Measurements from ENCODE around the gene GALNTL6. TPM values are rescaled to one million over a fixed set of nuclear protein-coding genes. Genes with fewer than 3 reads are reported as not detected.

The GALNTL6 gene
- polyA plus RNA-seq, 1 donor (not counting 4 experiments of a cell fraction or from before 2014, with no cell fraction given) = not detected

GRCh38 chr4:173076903-173077634, 1263.9 kb downstream of the GALNTL6 start:
- no peak overlapping the region for H3K4me2 ChIP-seq (ENCODE audit: control insufficient read depth, extremely low read depth, insufficient read depth, low read depth, low read length)
- dilution Hi-C loops (cut with MboI; ENCODE audit: extremely low pct_ligation_motif_present, low sequenced_read_pairs) = no loop called here
- H3K36me3 ChIP-seq (ENCODE audit: control insufficient read depth in 2 of 2, extremely low read depth in 1 of 2, insufficient read depth in 2 of 2, low read length in 2 of 2) = no peaks in the 10 kb centered on the region
- H4K20me1 ChIP-seq (ENCODE audit: control insufficient read depth, extremely low read depth, insufficient read depth, low read length) = no peaks in the 10 kb centered on the region
- peaks cover 15% of the 10 kb centered on the region for H3K4me1 ChIP-seq (ENCODE audit: control insufficient read depth, extremely low read depth, insufficient read depth, low read length)
- FAIRE-seq = no peak
- no peaks in the 10 kb centered on the region for H3K79me2 ChIP-seq (ENCODE audit: control insufficient read depth, insufficient read depth, low read length)
- H3K27me3 ChIP-seq (ENCODE audit: control insufficient read depth, extremely low read depth, insufficient read depth, low read length) = no peaks in the 10 kb centered on the region
- no peak overlapping the region for H3K4me3 ChIP-seq (ENCODE audit: control insufficient read depth in 2 of 3, extremely low read depth in 1 of 3, insufficient read depth in 2 of 3, low read depth in 1 of 3, low read length in 3 of 3)
- H2AFZ ChIP-seq (ENCODE audit: control insufficient read depth, low read length) = no peak overlapping the region
- no peaks in the 10 kb centered on the region for H3K9me1 ChIP-seq (ENCODE audit: control insufficient read depth, extremely low read depth, insufficient read depth, low read length)
- no peak overlapping the region for H3K27ac ChIP-seq (ENCODE audit: control insufficient read depth, insufficient read depth, low read length)
- no peaks in the 10 kb centered on the region for H3K9me3 ChIP-seq (ENCODE audit: control insufficient read depth, low read depth, low read length)
- no peak overlapping the region for H3K9ac ChIP-seq (ENCODE audit: control insufficient read depth, extremely low read depth, insufficient read depth, low read length)
- no peak for DNase-seq (ENCODE audit: low read depth, low spot score)
- no peak for TF ChIP-seq EZH2 (IDR thresholded peaks at IDR 0.05; ENCODE audit: low read length)
- TF ChIP-seq CTCF (optimal IDR thresholded peaks at IDR 0.05 in 1 of 3, IDR thresholded peaks at IDR 0.05 in 1 of 3, conservative IDR thresholded peaks at IDR 0.05 in 1 of 3; ENCODE audit: extremely low read depth in 1 of 3, insufficient read depth in 2 of 3, low read length in 3 of 3) = no peak

GRCh38 chr4:173088144-173088543, 1274.9 kb downstream of the GALNTL6 start:
- Histone ChIP-seq H2AFZ (ENCODE audit: control insufficient read depth, low read length) (no peak overlapping the region), H3K9me3 (ENCODE audit: control insufficient read depth, low read depth, low read length) (no peaks in the 10 kb centered on the region), H3K27ac (ENCODE audit: control insufficient read depth, insufficient read depth, low read length) (no peak overlapping the region), H3K4me3 (ENCODE audit: control insufficient read depth in 2 of 3, extremely low read depth in 1 of 3, insufficient read depth in 2 of 3, low read depth in 1 of 3, low read length in 3 of 3) (no peak overlapping the region), H4K20me1 (ENCODE audit: control insufficient read depth, extremely low read depth, insufficient read depth, low read length) (no peaks in the 10 kb centered on the region), H3K36me3 (ENCODE audit: control insufficient read depth in 2 of 2, extremely low read depth in 1 of 2, insufficient read depth in 2 of 2, low read length in 2 of 2) (no peaks in the 10 kb centered on the region), H3K9ac (ENCODE audit: control insufficient read depth, extremely low read depth, insufficient read depth, low read length) (no peak overlapping the region), H3K79me2 (ENCODE audit: control insufficient read depth, insufficient read depth, low read length) (no peaks in the 10 kb centered on the region), H3K4me2 (ENCODE audit: control insufficient read depth, extremely low read depth, insufficient read depth, low read depth, low read length) (no peak overlapping the region), H3K9me1 (ENCODE audit: control insufficient read depth, extremely low read depth, insufficient read depth, low read length) (no peaks in the 10 kb centered on the region), H3K27me3 (ENCODE audit: control insufficient read depth, extremely low read depth, insufficient read depth, low read length) (no peaks in the 10 kb centered on the region), H3K4me1 (ENCODE audit: control insufficient read depth, extremely low read depth, insufficient read depth, low read length) (no peaks in the 10 kb centered on the region)
- dilution Hi-C loops (cut with MboI; ENCODE audit: extremely low pct_ligation_motif_present, low sequenced_read_pairs) = no loop called here
- no peak for TF ChIP-seq EZH2 (IDR thresholded peaks at IDR 0.05; ENCODE audit: low read length)
- no peak for TF ChIP-seq CTCF (optimal IDR thresholded peaks at IDR 0.05 in 1 of 3, IDR thresholded peaks at IDR 0.05 in 1 of 3, conservative IDR thresholded peaks at IDR 0.05 in 1 of 3; ENCODE audit: extremely low read depth in 1 of 3, insufficient read depth in 2 of 3, low read length in 3 of 3)
- DNase-seq (ENCODE audit: low read depth, low spot score) (no peak), FAIRE-seq (no peak)

Measured in keratinocyte (primary cell).